ENCODE measurements around the gene TMEM87A. TPM values are rescaled to one million over a fixed set of nuclear protein-coding genes. Genes with fewer than 3 reads are reported as not detected.

The TMEM87A gene
- total and polyA plus RNA-seq, 2 experiments from 2014 or later = 41.8 to 43.5 TPM

- TF ChIP-seq ETS1 (IDR thresholded peaks at IDR 0.05) (no peak), JUNB (IDR thresholded peaks at IDR 0.05; ENCODE audit: unreplicated experiment) (no peak), EZH2 (IDR thresholded peaks at IDR 0.05; ENCODE audit: low read depth, unreplicated experiment) (no peak)
Measured at GRCh38 chr15:42284551-42284950, 11.3 kb upstream of the TMEM87A start (continued).

GRCh38 chr15:42283671-42284070 lies 10.4 kb upstream of the TMEM87A start:
- H3K27me3 Mint-ChIP-seq (ENCODE audit: insufficient read depth, low read depth, poor library complexity) = no peaks in the 10 kb centered on the region
- no peaks in the 10 kb centered on the region for H3K36me3 Mint-ChIP-seq (ENCODE audit: low read depth)
- H3K4me3 Mint-ChIP-seq = no peak overlapping the region
- no peaks in the 10 kb centered on the region for H4K20me1 ChIP-seq (replicated peaks; ENCODE audit: insufficient read depth)
- no peaks in the 10 kb centered on the region for H3K36me3 ChIP-seq (ENCODE audit: insufficient read depth)
- H3K4me2 ChIP-seq = no peak overlapping the region
- H2AFZ ChIP-seq = no peak overlapping the region
- no peak overlapping the region for H3K27ac ChIP-seq (ENCODE audit: low read depth)
- TF ChIP-seq ZNF331 (CRISPR knock-in tag; IDR thresholded peaks at IDR 0.05; ENCODE audit: low read depth) (no peak), CTCF (conservative IDR thresholded peaks at IDR 0.05; ENCODE audit: low read depth in 2 of 2) (no peak), JUNB (IDR thresholded peaks at IDR 0.05; ENCODE audit: unreplicated experiment) (no peak), ZNF462 (CRISPR knock-in tag; IDR thresholded peaks at IDR 0.05) (no peak)
- H3K9me2 ChIP-seq (ENCODE audit: insufficient read depth) = no peaks in the 10 kb centered on the region
- ATAC-seq = no peak
- H3K4me3 ChIP-seq = no peak overlapping the region
- H3K27ac Mint-ChIP-seq = no peak overlapping the region
- no peaks in the 10 kb centered on the region for H3K27me3 ChIP-seq (ENCODE audit: insufficient read depth)
- H3K4me1 Mint-ChIP-seq = no peaks in the 10 kb centered on the region
- no peak for DNase-seq (ENCODE audit: low spot score)
- no peaks in the 10 kb centered on the region for H3F3A ChIP-seq (replicated peaks; ENCODE audit: low read depth)
- no peaks in the 10 kb centered on the region for H3K79me2 ChIP-seq (replicated peaks; ENCODE audit: insufficient read depth)
- H3K9me3 Mint-ChIP-seq = no peaks in the 10 kb centered on the region
- H3K4me1 ChIP-seq (ENCODE audit: insufficient read depth) = no peaks in the 10 kb centered on the region
